GM19023 (cell line): ENCODE data around the gene HTD2.
A peak's percentile ranks its signal among the peaks of the same experiment; 100 is the strongest.
"Not testable (repeated sequence)": the region's sequence is repeated elsewhere in the genome, so short reads cannot be mapped to it uniquely, and the experiment has no call there.

ENCODE experiments used
- ATAC-seq: cut with Tn5 transposase; IDR thresholded peaks from one replicate; pipeline ENCODE4 v1.9.1; 2021; ENCODE audit warnings: mild to moderate bottlenecking, moderate library complexity; ENCODE audit not compliant: unreplicated experiment

The HTD2 gene

DNA sequence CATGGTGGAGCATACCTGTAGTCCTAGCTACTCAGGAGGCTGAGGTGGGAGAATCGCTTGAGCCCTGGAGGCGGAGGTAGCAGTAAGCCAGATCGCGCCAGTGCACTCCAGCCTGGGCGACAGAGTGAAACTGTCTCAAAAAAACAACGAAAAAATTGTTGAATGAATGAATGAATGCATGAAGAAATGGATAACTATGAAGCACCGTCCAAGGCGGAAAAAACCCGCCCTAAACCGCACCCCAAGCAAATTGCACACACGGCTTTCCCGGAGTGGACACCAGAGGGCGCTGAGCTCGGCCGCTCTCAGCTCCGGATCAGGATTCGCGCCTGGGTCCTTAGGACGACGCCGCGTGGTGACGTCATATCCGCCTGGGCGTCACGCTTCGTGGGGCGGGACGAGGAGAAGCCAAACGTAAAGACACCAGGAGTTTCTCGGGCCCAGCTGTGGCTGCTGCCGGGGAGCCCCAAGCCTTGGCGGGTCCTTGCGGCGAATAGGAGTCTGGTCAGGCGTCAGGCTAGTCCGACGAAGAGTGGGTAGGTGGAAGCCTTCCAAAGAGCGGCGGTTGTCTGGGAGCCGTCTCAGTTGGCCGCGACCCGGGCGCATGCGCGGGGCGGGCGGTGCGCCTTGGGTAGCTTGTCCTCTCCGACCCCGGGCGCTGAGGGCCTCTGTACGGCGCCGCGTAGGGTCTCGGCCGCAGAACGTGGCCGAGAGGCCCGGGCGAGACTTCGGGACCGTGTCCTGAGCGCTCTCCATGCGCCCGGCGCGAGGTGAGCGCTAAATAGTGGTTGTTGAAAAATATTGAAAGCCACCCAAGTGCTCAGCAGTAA lies at the start of gene HTD2, which contains the start of gene RPP14:
Gene HTD2 (plus strand): TSS at position 639 of the 830 bp plus-strand sequence. CDS start 11,094 bp downstream, outside the sequence.
Gene RPP14 (plus strand): TSS at position 364 of the 830 bp plus-strand sequence. CDS start 4,085 bp downstream, outside the sequence.
- peak; percentile 89 for ATAC-seq

- ATAC-seq, result no peak
These were observed 47.8 kb upstream of the HTD2 start for GRCh38 chr3:58258392-58259055.

- ATAC-seq, result no peak
These were observed 46.0 kb upstream of the HTD2 start for GRCh38 chr3:58260261-58260731.

DNA sequence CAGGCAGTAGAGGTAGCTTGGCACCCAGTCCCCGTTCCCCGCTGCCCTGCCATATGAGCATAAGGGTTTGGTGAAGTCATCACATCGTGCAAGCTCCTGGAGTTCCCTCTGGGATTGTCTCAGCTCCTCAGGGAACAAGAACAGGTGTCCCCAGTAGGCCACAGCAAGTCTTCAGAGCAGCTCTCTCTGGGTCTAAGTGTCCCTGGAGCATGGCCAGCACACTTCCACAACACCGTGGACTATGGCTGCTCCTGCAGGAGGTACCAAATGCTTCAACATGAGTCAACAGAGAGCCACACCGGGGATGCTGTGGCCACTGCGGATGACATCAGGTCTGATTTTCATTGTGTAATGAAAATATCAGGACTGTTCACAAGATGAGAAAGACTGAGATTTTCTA lies 45.6 kb upstream of the HTD2 start:
- no peak for ATAC-seq

GRCh38 chr3:58261954-58262666 lies 44.2 kb upstream of the HTD2 start:
- ATAC-seq, result peak; percentile 71

GRCh38 chr3:58266577-58266976 lies 39.7 kb upstream of the HTD2 start:
- ATAC-seq, result no peak

- ATAC-seq, result not testable (repeated sequence)
These were observed 38.8 kb upstream of the HTD2 start for GRCh38 chr3:58267543-58267942.

DNA sequence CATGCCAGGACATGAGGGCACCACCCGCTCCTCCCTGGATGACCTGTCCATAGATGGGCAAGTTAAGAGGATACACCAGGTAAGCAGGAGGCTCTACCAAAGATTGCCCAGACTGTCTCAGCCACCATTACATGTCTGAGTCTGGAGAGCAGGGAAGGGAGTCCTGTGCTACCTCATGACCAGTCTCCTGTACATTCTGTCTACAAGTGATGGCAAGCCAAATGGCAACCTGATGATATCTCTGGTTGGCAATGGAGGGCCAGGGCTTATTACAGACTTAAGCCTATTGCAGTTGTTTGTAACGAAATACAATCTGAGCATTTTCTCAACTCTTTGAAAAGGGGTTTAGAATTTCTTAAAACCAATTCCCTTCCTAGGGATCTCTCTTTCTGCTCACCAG lies 37.0 kb upstream of the HTD2 start:
- ATAC-seq, result no peak

DNA sequence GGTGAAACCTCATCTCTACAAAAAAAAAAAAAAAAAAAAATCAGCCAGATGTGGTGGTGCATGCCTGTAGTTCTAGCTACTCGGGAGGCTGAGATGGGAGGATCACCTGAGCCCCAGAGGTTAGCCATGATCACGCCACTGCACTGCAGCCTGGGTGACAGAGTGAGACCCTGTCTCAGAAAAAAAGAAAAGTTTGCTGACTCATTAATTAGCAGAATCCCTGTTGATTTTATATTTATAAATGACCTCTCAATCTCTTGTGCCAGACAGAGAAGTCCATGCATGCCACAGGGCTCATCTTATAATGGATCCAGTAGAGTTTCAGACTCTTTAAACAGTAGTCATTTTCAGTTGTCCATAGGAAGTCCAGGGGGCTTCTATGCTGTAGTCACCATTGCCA lies 35.8 kb upstream of the HTD2 start:
- ATAC-seq, result no peak

DNA sequence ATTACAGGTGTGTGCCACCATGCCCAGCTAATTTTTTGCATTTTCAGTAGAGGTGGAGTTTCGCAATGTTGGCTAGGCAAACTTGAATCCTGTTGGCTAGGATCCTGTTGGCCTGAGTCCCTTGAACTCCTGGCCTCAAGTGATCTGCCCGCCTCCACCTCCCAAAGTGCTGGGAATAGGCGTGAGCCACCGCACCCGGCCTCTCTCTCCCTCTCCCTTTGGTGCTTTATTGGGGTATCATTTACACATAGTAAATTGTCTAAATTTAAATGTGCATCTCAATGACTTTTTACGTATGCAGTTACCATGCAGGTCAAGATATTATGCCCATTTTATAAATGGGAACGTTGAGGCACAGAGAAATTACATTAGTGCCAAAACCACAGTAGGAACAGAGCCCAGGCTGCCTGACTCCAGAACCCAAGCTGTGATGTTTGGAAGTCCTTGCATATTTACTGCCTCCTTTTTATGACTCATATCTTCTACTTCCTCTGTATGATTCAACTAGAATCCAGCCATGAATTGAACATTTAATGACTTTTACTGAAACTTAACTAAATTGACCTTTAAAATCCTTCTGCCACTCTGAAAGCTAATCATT lies 34.3 kb upstream of the HTD2 start:
- no peak for ATAC-seq

DNA sequence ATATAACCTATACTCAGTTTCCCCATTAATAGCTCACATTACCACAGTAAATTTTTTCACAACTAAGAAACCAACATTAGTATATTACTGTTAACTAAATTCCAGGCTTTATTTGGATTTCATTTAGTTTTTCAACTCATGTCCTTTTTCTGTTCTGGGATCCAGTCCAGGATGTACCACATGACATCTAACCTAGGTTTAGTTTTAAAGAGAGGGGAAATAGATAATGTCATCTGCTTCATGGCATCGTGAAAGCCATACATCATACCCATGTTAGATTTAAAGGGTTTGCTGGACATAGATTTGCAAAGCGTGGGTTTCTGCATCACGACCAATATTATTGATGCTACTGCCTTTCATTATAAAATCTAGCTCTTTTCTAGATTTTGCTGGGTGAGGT lies 33.4 kb upstream of the HTD2 start:
- no peak for ATAC-seq

GRCh38 chr3:58273362-58273761 lies 33.0 kb upstream of the HTD2 start:
- not testable (repeated sequence) for ATAC-seq

- ATAC-seq, result no peak
These were observed 32.2 kb upstream of the HTD2 start for GRCh38 chr3:58274027-58274614.

- ATAC-seq, result no peak
These were observed 25.3 kb upstream of the HTD2 start for GRCh38 chr3:58281069-58281468.

- no peak for ATAC-seq
These were observed 21.0 kb upstream of the HTD2 start for GRCh38 chr3:58285334-58285733.

DNA sequence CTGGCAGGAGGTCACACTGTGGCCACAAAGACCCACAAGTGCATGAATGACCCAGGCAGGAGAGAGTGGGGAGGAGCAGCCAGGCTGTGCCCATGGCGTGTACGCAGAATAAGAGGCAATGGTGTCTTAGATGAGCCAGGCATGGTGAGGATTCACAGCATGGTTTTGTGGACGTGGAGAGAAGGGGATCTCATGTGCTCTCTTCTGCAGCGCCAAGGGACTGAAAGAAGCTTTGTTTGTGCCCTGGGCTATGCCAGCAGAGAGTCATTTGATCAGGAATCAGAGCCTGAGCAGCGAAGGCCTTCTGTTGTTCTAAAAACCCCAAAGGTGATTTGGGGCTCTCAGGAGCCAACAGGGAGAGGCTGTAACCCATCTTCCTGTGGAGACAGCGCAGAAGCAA lies 19.0 kb upstream of the HTD2 start:
- no peak for ATAC-seq

- ATAC-seq, result no peak
These were observed 18.1 kb upstream of the HTD2 start for GRCh38 chr3:58288011-58288728.

DNA sequence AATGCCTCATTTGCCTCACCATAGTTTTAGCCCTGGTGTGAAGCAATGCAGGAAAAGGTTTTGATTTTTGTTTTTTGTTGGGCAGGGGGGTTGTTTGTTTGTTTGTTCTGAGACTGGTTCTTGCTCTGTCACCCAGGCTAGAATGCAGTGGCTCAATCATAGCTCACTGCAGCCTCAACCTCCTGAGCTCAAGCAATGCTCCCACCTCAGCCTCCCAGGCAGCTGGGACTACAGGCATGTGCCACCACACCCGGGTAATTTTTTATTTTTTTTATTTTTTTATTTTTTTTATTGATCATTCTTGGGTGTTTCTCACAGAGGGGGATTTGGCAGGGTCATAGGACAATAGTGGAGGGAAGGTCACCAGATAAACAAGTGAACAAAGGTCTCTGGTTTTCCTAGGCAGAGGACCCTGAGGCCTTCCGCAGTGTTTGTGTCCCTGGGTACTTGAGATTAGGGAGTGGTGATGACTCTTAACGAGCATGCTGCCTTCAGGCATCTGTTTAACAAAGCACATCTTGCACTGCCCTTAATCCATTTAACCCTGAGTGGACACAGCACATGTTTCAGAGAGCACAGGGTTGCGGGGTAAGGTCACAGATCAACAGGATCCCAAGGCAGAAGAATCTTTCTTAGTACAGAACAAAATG lies 17.2 kb upstream of the HTD2 start:
- not testable (repeated sequence) for ATAC-seq

- ATAC-seq, result not testable (repeated sequence)
These were observed 15.9 kb upstream of the HTD2 start for GRCh38 chr3:58290446-58290845.
